Colonic mucosa (tissue), 4 donors: ENCODE data around the gene CRYBB1. TPM values are rescaled to one million over a fixed set of nuclear protein-coding genes. Genes with fewer than 3 reads are reported as not detected.

Experiments used
- DNase-seq: peaks from one replicate; pipeline ENCODE4 v3.0.0-alpha.2; 2020
- H3K27ac ChIP-seq: fragments of 200-600 bp; one replicate; pipeline ENCODE4 v1.8.0; 2021
- H3K27me3 ChIP-seq: fragments of 200-600 bp; one replicate; pipeline ENCODE4 v1.8.0; 2021
- H3K36me3 ChIP-seq: fragments of 200-600 bp; one replicate; pipeline ENCODE4 v1.8.0; 2021
- H3K4me1 ChIP-seq: fragments of 200-600 bp; one replicate; pipeline ENCODE4 v1.8.0; 2021; ENCODE audit warnings: mild to moderate bottlenecking
- H3K4me3 ChIP-seq: fragments of 200-600 bp; one replicate; pipeline ENCODE4 v1.8.0; 2021
- H3K9ac ChIP-seq, 2 donors: one replicate each; pipeline ENCODE4 v1.7.0; 2013; ENCODE audit warnings: control low read depth in 2 of 2, low read depth in 2 of 2, low read length in 2 of 2
- H3K9me3 ChIP-seq: fragments of 200-600 bp; one replicate; pipeline ENCODE4 v1.8.0; 2021
- CTCF ChIP-seq: fragments of 200-600 bp; IDR thresholded peaks from one replicate; pipeline ENCODE4 v1.8.0; 2022; ENCODE audit warnings: antibody characterized with exemption, mild to moderate bottlenecking
- intact Hi-C: fragments of 100-400 bp; cut with DNase I; formaldehyde crosslinking; loops from one replicate; pipeline ENCODE4 v1.14.1; 2022
- total RNA-seq, 2 donors: library from RNA; stranded (reverse); fragmentation: NEBNext Ultra II Directional in 1 of 2; extraction: Animal tissue kit (Norgen Biotek cat#: 25700) in 1 of 2; gene quantifications; one replicate each; pipeline ENCODE4 v1.2.1, GENCODE V29; 2021
- donor health status: healthy.
- donor health status: DM: no; HTN: no; CAD: no.
- donor health status: DM: no; HTN: no; CAD: no.

The CRYBB1 gene
- total RNA-seq, 2 donors from 2014 or later: 0.32 TPM; not detected in 1

GRCh38 chr22:26563022-26563421, 54.8 kb downstream of the CRYBB1 start:
- intact Hi-C loops: no loop called here
- H3K27ac ChIP-seq: no peak overlapping the region
- DNase-seq: no peak
- H3K4me1 ChIP-seq: no peaks in the 10 kb centered on the region
- H3K27me3 ChIP-seq: no peaks in the 10 kb centered on the region
- no peak overlapping the region for H3K4me3 ChIP-seq
- no peaks in the 10 kb centered on the region for H3K9me3 ChIP-seq
- no peaks in the 10 kb centered on the region for H3K36me3 ChIP-seq
- no peak overlapping the region for H3K9ac ChIP-seq
- TF ChIP-seq CTCF: no peak

GRCh38 chr22:26561756-26562417, 55.9 kb downstream of the CRYBB1 start:
- Histone ChIP-seq H3K27ac (no peak overlapping the region), H3K36me3 (no peaks in the 10 kb centered on the region), H3K4me1 (no peaks in the 10 kb centered on the region), H3K9ac (no peak overlapping the region), H3K9me3 (no peaks in the 10 kb centered on the region), H3K4me3 (no peak overlapping the region), H3K27me3 (no peaks in the 10 kb centered on the region)
- TF ChIP-seq CTCF: no peak
- intact Hi-C loops: no loop called here
- no peak for DNase-seq

GRCh38 chr22:26559961-26560575, 57.8 kb downstream of the CRYBB1 start:
- Histone ChIP-seq H3K27me3 (no peaks in the 10 kb centered on the region), H3K9ac (no peak overlapping the region), H3K4me3 (no peak overlapping the region), H3K27ac (no peak overlapping the region), H3K4me1 (no peaks in the 10 kb centered on the region), H3K36me3 (no peaks in the 10 kb centered on the region), H3K9me3 (no peaks in the 10 kb centered on the region)
- TF ChIP-seq CTCF: no peak
- intact Hi-C loops: loop anchor here (10.0 kb wide), 1 partner anchor 705 kb away; no protein-coding TSS in a partner anchor
- DNase-seq: no peak

- Histone ChIP-seq H3K27me3 (no peaks in the 10 kb centered on the region), H3K27ac (no peak overlapping the region), H3K36me3 (no peaks in the 10 kb centered on the region), H3K4me1 (no peaks in the 10 kb centered on the region), H3K9ac (no peak overlapping the region), H3K9me3 (no peaks in the 10 kb centered on the region), H3K4me3 (no peak overlapping the region)
- no peak for DNase-seq
- intact Hi-C loops: loop anchor here (10.0 kb wide), 1 partner anchor 704 kb away; no protein-coding TSS in a partner anchor
- TF ChIP-seq CTCF: no peak
Observed at GRCh38 chr22:26558248-26558895, 59.5 kb downstream of the CRYBB1 start.

GRCh38 chr22:26556904-26557303, 60.9 kb downstream of the CRYBB1 start:
- Histone ChIP-seq H3K4me3 (no peak overlapping the region), H3K9ac (no peak overlapping the region), H3K4me1 (no peaks in the 10 kb centered on the region), H3K27ac (no peak overlapping the region), H3K27me3 (no peaks in the 10 kb centered on the region), H3K9me3 (no peaks in the 10 kb centered on the region), H3K36me3 (no peaks in the 10 kb centered on the region)
- intact Hi-C loops: loop anchor here (10.0 kb wide), 1 partner anchor 702 kb away; no protein-coding TSS in a partner anchor
- no peak for DNase-seq
- TF ChIP-seq CTCF: no peak
